GM20431 (cell line): ENCODE data around the gene METTL26.

Experiments
- in situ Hi-C: fragments of 300-500 bp; cut with MseI, MboI; formaldehyde crosslinking; loops from one replicate; pipeline ENCODE4 v1.15.0; 2020; ENCODE audit warnings: low sequenced_read_pairs; ENCODE audit not compliant: unreplicated experiment

METTL26 gene

GRCh38 chr16:636206-637080, at the start of gene METTL26:
METTL26 (minus strand) TSS chr16:636305; CDS start chr16:636290, 15 bp downstream.
- in situ Hi-C loops: no loop called here

- in situ Hi-C loops: no loop called here
Measured at GRCh38 chr16:684961-685696, 49.0 kb upstream of the METTL26 start.

- in situ Hi-C loops: no loop called here
Measured at GRCh38 chr16:684071-684794, 48.1 kb upstream of the METTL26 start, which contains the start of gene JMJD8. JMJD8 (minus strand) TSS chr16:684334; CDS start chr16:684319, 15 bp downstream.

GRCh38 chr16:683396-684070, 47.4 kb upstream of the METTL26 start:
- in situ Hi-C loops: no loop called here

- in situ Hi-C loops: no loop called here
Measured at GRCh38 chr16:682493-683395, 46.6 kb upstream of the METTL26 start.

- in situ Hi-C loops: no loop called here
Measured at GRCh38 chr16:681746-682427, 45.8 kb upstream of the METTL26 start.

GRCh38 chr16:680967-681745, 45.1 kb upstream of the METTL26 start:
- in situ Hi-C loops: no loop called here

GRCh38 chr16:680625-680945, 44.5 kb upstream of the METTL26 start:
- in situ Hi-C loops: no loop called here

GRCh38 chr16:679814-680624, 43.9 kb upstream of the METTL26 start, which contains the start of gene STUB1:
STUB1 (plus strand) TSS chr16:680410; CDS start chr16:680526, 116 bp downstream.
- in situ Hi-C loops: no loop called here

GRCh38 chr16:678858-679813, 43.0 kb upstream of the METTL26 start:
- in situ Hi-C loops: no loop called here

- in situ Hi-C loops: no loop called here
Measured at GRCh38 chr16:678209-678857, 42.2 kb upstream of the METTL26 start.

- in situ Hi-C loops: no loop called here
Measured at GRCh38 chr16:677316-678190, 41.4 kb upstream of the METTL26 start.

GRCh38 chr16:676913-677312, 40.8 kb upstream of the METTL26 start:
- in situ Hi-C loops: no loop called here

GRCh38 chr16:676565-676902, 40.4 kb upstream of the METTL26 start:
- in situ Hi-C loops: no loop called here
